Panc1 (cell line): Measurements from ENCODE around the gene ADORA2B. TPM values are rescaled to one million over a fixed set of nuclear protein-coding genes. Genes with fewer than 3 reads are reported as not detected.

ENCODE experiments used
- ATAC-seq: fragments of 200-7000 bp; cut with Tn5 transposase; 2 replicates; pipeline ENCODE4 v1.9.1; 2020; ENCODE audit warnings: mild to moderate bottlenecking, moderate library complexity
- BruUV-seq: library from RNA; stranded (reverse); fragments of 400-500 nt; replicated peaks from 2 replicates; lab custom pipeline; 2021; lab: Mats Ljungman, UMichigan
- CTCF ChIA-PET: fragments of 300-600 bp; sonication (Branson Sonifier 250); formaldehyde crosslinking; loops from one replicate; lab custom pipeline; 2022; ENCODE audit warnings: antibody characterized with exemption; lab: Charles Lee
- POLR2A ChIA-PET: fragments of 300-600 bp; sonication (Branson Sonifier 250); formaldehyde crosslinking; loops from one replicate; lab custom pipeline; 2022; ENCODE audit warnings: antibody characterized with exemption; lab: Charles Lee
- DNase-seq: peaks from one replicate; pipeline ENCODE4 v3.0.0-alpha.2; 2010; ENCODE audit warnings: low read depth, low spot score
- H3K27ac ChIP-seq: 2 replicates; pipeline ENCODE4 v1.5.1; 2011; ENCODE audit warnings: mild to moderate bottlenecking, low read length, inconsistent platforms
- H3K27me3 ChIP-seq: fragments of 200-500 bp; sonication (Bioruptor generic); 2 replicates; pipeline ENCODE4 v1.6.0; 2014; ENCODE audit warnings: low read length, inconsistent platforms; ENCODE audit not compliant: control insufficient read depth, insufficient read depth
- H3K36me3 ChIP-seq: fragments of 200-500 bp; sonication (Bioruptor generic); 2 replicates; pipeline ENCODE4 v1.5.1; 2014; ENCODE audit warnings: inconsistent platforms, mild to moderate bottlenecking, low read length, moderate library complexity; ENCODE audit not compliant: control insufficient read depth, insufficient read depth
- H3K4me1 ChIP-seq: 2 replicates; pipeline ENCODE4 v1.5.1; 2011; ENCODE audit warnings: inconsistent platforms, mild to moderate bottlenecking, low read length, moderate library complexity; ENCODE audit not compliant: control insufficient read depth, insufficient read depth
- H3K4me3 ChIP-seq, 2 experiments: 2 replicates each; pipeline ENCODE4 v1.5.1; 2011 to 2012; ENCODE audit warnings: low read depth in 2 of 2, low read length in 2 of 2, mild to moderate bottlenecking in 2 of 2, inconsistent platforms in 1 of 2, moderate library complexity in 1 of 2
- H3K9me3 ChIP-seq: fragments of 200-500 bp; sonication (Bioruptor generic); 2 replicates; pipeline ENCODE4 v1.5.1; 2014; ENCODE audit warnings: low read depth, mild to moderate bottlenecking, inconsistent platforms, low read length, moderate library complexity; ENCODE audit not compliant: control insufficient read depth, insufficient read depth
- CTCF ChIP-seq: fragments of 450-650 bp; IDR thresholded peaks from 2 replicates; pipeline ENCODE4 v1.5.1; 2017; ENCODE audit warnings: mild to moderate bottlenecking
- POLR2AphosphoS5 ChIP-seq: IDR thresholded peaks from 2 replicates; pipeline ENCODE4 v1.6.1; 2012; ENCODE audit warnings: mild to moderate bottlenecking, low read depth, low read length, moderate library complexity
- REST ChIP-seq, 2 experiments: IDR thresholded peaks; 2 replicates each; pipeline ENCODE4 v1.6.1; 2011 to 2012; ENCODE audit warnings: low read depth in 2 of 2, control low read depth in 1 of 2, low read length in 1 of 2, mild to moderate bottlenecking in 1 of 2, moderate library complexity in 1 of 2; ENCODE audit not compliant: insufficient read depth in 1 of 2
- SIN3A ChIP-seq: IDR thresholded peaks from 2 replicates; pipeline ENCODE4 v1.6.1; 2012; ENCODE audit warnings: low read depth, mild to moderate bottlenecking, low read length, moderate library complexity, borderline replicate concordance; ENCODE audit not compliant: insufficient read depth
- TCF7L2 ChIP-seq: IDR thresholded peaks from 2 replicates; pipeline ENCODE4 v1.6.1; 2011; ENCODE audit warnings: mild to moderate bottlenecking, low read depth, low read length, inconsistent platforms
- in situ Hi-C: cut with HindIII; loops from 2 replicates; pipeline ENCODE4 v1.10.0; 2016; ENCODE audit warnings: low sequenced_read_pairs, low pct_unique_long_range_greater_than_20kb
- intact Hi-C: fragments of 100-400 bp; cut with micrococcal nuclease; formaldehyde crosslinking; loops from one replicate; pipeline ENCODE4 v1.10.0; 2022; ENCODE audit not compliant: unreplicated experiment
- total RNA-seq: library from RNA; stranded (reverse); gene quantifications from one replicate; pipeline ENCODE4 v1.2.1, GENCODE V29; 2021; ENCODE audit not compliant: unreplicated experiment

Gene ADORA2B
- total RNA-seq, 1 experiment from 2014 or later, result 42.7 TPM

GRCh38 chr17:15913826-15914225, 31.1 kb upstream of the ADORA2B start:
- TF ChIP-seq TCF7L2, result no peak
- TF ChIP-seq POLR2AphosphoS5, result no peak
- TF ChIP-seq CTCF, result no peak
- no peak for TF ChIP-seq SIN3A
- no peak for TF ChIP-seq REST (IDR thresholded peaks at IDR 0.05; ENCODE audit: insufficient read depth in 1 of 2, low read depth in 2 of 2, low read length in 1 of 2)
- no TSS peak for BruUV-seq
- DNase-seq (no peak), ATAC-seq (no peak)
- Histone ChIP-seq H3K27me3 (no peaks in the 10 kb centered on the region), H3K9me3 (no peaks in the 10 kb centered on the region), H3K4me1 (no peaks in the 10 kb centered on the region; the same call in none of the 2 replicates), H3K27ac (no peak overlapping the region), H3K4me3 (no peak overlapping the region), H3K36me3 (no peaks in the 10 kb centered on the region)
- ChIA-PET CTCF (no interaction called here), POLR2A (no interaction called here)
- in situ Hi-C loops, result no loop called here
- intact Hi-C loops, result no loop called here

- H3K27ac ChIP-seq, result no peak overlapping the region
- no peaks in the 10 kb centered on the region for H3K27me3 ChIP-seq
- DNase-seq, result no peak
- H3K9me3 ChIP-seq, result no peaks in the 10 kb centered on the region
- H3K4me1 ChIP-seq, result no peaks in the 10 kb centered on the region; the same call in none of the 2 replicates
- no peaks in the 10 kb centered on the region for H3K36me3 ChIP-seq
- H3K4me3 ChIP-seq, result no peak overlapping the region
- TF ChIP-seq REST (IDR thresholded peaks at IDR 0.05; ENCODE audit: insufficient read depth in 1 of 2, low read depth in 2 of 2, low read length in 1 of 2) (no peak), TCF7L2 (no peak), SIN3A (no peak), CTCF (no peak), POLR2AphosphoS5 (no peak)
- no TSS peak for BruUV-seq
- intact Hi-C loops, result no loop called here
- no peak for ATAC-seq
- POLR2A ChIA-PET, result no interaction called here
- CTCF ChIA-PET, result no interaction called here
- in situ Hi-C loops, result no loop called here
Measured at GRCh38 chr17:15914400-15915170, 30.3 kb upstream of the ADORA2B start.
